ENCODE data around the gene SIGLEC9. TPM values are rescaled to one million over a fixed set of nuclear protein-coding genes. Genes with fewer than 3 reads are reported as not detected.

Gene SIGLEC9
- 19.0 TPM for total RNA-seq
- long read RNA-seq, transcript SIGLEC9-201 (7 exons, 1,690 nt): major isoform, 23 of 45 reads
- long read RNA-seq, transcript SIGLEC9-202 (7 exons, 1,960 nt): minor isoform, 5 of 45 reads
- long read RNA-seq, partial matches to known transcripts: 6 of 45 reads
- long read RNA-seq, other reads (novel, unspliced or antisense): 11 of 45 reads

- no peak for DNase-seq (ENCODE audit: low spot score)
Observed at GRCh38 chr19:51124729-51125128, at the start of gene SIGLEC9. Gene SIGLEC9, plus strand, starts transcription at chr19:51124906. Its CDS starts 69 bp downstream, at chr19:51124975.

- no peak for DNase-seq (ENCODE audit: low spot score)
Observed at GRCh38 chr19:51075998-51076397, 48.7 kb upstream of the SIGLEC9 start.

GRCh38 chr19:51076631-51077213 lies 48.0 kb upstream of the SIGLEC9 start:
- no peak for DNase-seq (ENCODE audit: low spot score)

- no peak for DNase-seq (ENCODE audit: low spot score)
Observed at GRCh38 chr19:51078104-51078503, 46.6 kb upstream of the SIGLEC9 start.

DNA sequence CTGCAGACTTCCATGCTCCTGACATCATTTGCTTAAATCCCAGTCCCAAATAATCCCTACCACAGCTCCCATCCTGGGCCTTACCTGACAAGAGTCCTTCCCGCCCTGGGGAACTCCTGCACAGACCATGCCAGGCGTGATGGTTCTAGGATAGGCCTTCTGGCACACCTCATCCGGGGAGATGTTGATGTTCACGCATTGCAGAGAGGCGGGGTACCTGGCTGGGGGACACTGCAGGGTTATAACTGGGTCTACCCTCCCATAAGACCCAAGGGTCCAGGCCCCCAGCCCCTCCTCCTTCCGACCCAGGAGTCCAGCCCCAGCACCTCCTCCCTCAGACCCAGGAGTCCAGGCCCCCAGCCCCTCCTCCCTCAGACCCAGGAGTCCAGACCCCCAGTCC lies 46.0 kb upstream of the SIGLEC9 start:
- DNase-seq (ENCODE audit: low spot score): no peak

- no peak for DNase-seq (ENCODE audit: low spot score)
Observed at GRCh38 chr19:51079481-51080110, 45.1 kb upstream of the SIGLEC9 start.

- peak; percentile 60 for DNase-seq (ENCODE audit: low spot score)
Observed at GRCh38 chr19:51081476-51081875, 43.2 kb upstream of the SIGLEC9 start.

DNA sequence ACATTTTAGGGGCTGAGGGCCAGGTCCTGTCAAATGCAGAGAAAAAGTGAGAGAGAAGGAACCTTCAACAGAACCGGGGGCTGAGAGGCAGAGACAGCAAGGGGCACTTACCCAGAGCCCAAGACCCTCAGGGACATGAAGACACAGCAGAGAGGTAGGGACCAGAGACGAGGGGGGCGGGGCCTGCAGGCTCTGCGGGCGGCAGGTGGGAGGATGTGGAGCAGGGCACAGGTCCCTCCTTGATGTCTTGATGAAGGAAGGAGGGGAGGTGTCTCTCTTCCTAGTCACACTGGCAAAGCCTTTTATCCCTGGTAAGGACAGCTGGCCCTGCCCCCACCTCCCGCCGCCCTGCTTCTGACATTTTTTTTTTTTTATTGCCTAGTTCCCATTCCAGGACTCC lies 42.1 kb upstream of the SIGLEC9 start, which contains the start of gene KLK14:
Gene KLK14, minus strand, starts transcription at position 277 of the 400 bp plus-strand sequence. Its CDS starts 273 bp downstream, at position 4.
- peak; percentile 62 for DNase-seq (ENCODE audit: low spot score)

GRCh38 chr19:51083181-51083580 lies 41.5 kb upstream of the SIGLEC9 start:
- DNase-seq (ENCODE audit: low spot score): peak; percentile 8

GRCh38 chr19:51083783-51084182 lies 40.9 kb upstream of the SIGLEC9 start:
- DNase-seq (ENCODE audit: low spot score): peak; percentile 73

- no peak for DNase-seq (ENCODE audit: low spot score)
Observed at GRCh38 chr19:51084505-51084904, 40.2 kb upstream of the SIGLEC9 start.

GRCh38 chr19:51086153-51086850 lies 38.4 kb upstream of the SIGLEC9 start:
- DNase-seq (ENCODE audit: low spot score): no peak

- DNase-seq (ENCODE audit: low spot score): no peak
Observed at GRCh38 chr19:51089786-51090185, 34.9 kb upstream of the SIGLEC9 start.

DNA sequence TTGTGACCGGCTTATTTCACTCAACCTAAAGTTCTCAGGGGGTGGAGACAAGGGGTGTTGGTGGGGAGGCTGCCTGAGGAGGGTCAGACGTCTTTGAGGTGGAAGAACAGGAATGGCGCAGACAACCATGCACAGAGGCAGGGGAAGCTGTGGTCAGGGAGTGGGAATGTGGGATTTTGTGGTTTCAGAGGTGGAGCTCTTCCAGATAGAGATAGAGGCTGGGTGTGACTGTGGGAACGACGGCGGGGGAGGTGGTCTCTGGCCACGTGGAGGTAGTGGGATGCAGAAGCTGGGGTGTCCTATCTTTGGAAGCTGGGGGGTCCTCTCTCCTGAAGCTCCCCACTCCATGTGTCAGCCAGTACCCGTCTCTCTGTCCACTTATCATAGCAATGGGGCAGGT lies 34.2 kb upstream of the SIGLEC9 start:
- DNase-seq (ENCODE audit: low spot score): no peak

- no peak for DNase-seq (ENCODE audit: low spot score)
Observed at GRCh38 chr19:51091126-51091525, 33.6 kb upstream of the SIGLEC9 start.

DNA sequence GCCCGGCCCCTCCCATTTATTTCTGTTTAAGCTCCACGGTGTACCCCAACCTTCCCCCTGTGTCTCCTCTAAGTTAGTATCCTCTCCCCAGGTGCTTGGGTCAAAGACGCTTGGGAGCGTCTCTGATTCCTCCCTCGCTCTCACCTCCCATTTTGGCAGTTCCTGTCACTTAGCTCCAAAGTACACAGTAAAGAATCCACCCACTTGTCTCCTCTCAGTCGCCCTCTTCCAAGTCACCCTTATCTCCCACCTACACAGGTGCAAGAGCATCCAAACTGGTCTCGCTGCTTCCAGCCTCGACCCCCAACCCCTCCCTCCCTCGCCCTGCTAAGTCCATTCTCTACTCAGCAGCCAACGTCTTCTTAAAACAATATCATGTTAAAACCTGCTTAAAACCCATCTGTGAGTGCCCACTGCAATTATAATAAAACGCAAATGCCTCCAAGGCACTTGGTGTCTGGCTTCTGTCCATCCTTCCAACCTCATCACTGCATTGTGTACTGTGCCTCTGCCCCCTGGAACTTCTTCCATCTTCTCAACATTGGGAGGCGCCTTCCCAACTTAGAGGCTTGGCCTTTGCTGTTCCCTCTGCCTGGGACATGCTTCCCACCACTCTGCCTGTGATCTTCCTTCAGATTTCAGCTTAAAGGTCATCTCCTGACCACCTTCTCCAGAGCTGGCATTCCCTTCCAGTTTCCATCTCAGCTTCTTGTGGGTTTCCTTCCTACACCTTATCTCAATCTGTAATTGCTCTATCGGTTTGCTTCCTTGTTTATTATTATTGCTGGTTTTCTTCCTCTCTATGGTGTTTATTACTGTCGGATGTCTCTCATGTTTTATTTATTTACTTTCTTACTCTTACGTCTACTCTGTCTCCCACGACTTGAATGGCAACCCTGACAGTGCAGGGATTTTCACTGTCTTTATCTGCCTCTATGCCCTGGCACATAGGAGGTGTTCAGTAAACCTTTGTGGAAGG lies 32.5 kb upstream of the SIGLEC9 start:
- no peak for DNase-seq (ENCODE audit: low spot score)

GRCh38 chr19:51093101-51093500 lies 31.6 kb upstream of the SIGLEC9 start:
- no peak for DNase-seq (ENCODE audit: low spot score)

GRCh38 chr19:51093510-51094345 lies 31.0 kb upstream of the SIGLEC9 start:
- no peak for DNase-seq (ENCODE audit: low spot score)

- no peak for DNase-seq (ENCODE audit: low spot score)
Observed at GRCh38 chr19:51094696-51095279, 29.9 kb upstream of the SIGLEC9 start.

All from mesenteric fat pad (tissue), 1 donor.